Posterior vena cava (tissue), 2 donors: ENCODE data around the gene RAB38. TPM values are rescaled to one million over a fixed set of nuclear protein-coding genes. Genes with fewer than 3 reads are reported as not detected.

Source experiments
- DNase-seq: peaks from one replicate; pipeline ENCODE4 v3.0.0-alpha.2; 2020; ENCODE audit warnings: low spot score
- intact Hi-C, 2 donors: fragments of 100-400 bp; cut with DNase I; formaldehyde crosslinking; loops; one replicate each; pipeline versions ENCODE4 v1.14.1 to v1.14.2; 2022 to 2023
- total RNA-seq, 2 donors: library from RNA; stranded (reverse); fragmentation: NEBNext Ultra II Directional; extraction: Animal tissue kit (Norgen Biotek cat#: 25700); gene quantifications; one replicate each; pipeline ENCODE4 v1.2.1, GENCODE V29; 2021
- donor health status: DM: yes; HTN: yes; CAD: no.
- donor health status: DM: yes; HTN: yes; CAD: no.

The RAB38 gene
- total RNA-seq, 2 donors from 2014 or later = 0.86 to 0.97 TPM

DNA sequence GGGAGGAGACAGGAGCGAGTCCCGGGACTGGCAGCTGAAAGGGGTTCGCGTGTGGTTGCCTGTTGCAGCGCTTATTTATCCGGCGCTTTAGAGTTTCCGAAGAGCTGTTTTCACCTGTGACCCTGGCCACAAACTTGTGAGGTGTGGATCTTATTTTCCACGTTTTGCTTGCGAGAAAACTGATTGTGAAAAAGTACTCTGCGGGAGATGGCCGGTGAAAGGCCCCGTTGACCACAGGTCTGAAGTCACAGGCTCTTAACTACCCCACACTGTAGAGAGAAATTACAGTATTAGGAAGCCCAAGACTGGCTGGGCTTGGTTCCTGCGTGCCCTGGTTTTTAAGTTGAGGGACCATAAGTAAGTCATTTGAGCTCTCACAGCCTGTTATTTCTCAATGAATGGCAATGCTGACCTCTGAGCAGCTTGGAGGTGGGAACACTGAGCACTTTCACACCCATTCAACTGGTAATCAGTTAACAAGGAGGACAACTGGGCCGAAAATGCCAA, 379 bp upstream of the RAB38 start:
- DNase-seq = no peak
- intact Hi-C loops = loop anchor here in 1 of 2 donors (5.0 kb wide), 1 partner anchor 1258 kb away; no protein-coding TSS in a partner anchor

DNA sequence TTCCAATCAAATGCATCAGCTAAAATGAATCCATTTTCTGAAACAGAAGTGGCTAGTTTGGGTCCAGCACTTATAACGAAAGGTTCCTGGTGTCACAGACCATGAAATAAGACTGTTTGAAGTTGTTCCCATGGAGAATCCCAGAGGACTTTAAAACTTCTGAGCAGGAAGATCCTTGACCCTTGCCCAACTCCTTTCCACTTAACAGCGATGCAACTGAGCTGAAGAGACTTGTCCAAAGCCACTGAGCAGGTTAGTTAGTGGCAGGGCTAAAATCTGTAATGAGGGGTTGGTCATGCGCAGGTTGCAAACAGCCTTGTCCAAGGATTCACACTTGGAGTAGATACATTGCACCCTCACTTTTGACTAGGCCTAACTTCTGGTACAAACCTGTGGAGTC, 1.3 kb downstream of the RAB38 start:
- no peak for DNase-seq
- intact Hi-C loops = no loop called here

GRCh38 chr11:88171982-88172381, 3.3 kb downstream of the RAB38 start:
- no peak for DNase-seq
- intact Hi-C loops = no loop called here

GRCh38 chr11:88170673-88171072, 4.6 kb downstream of the RAB38 start:
- DNase-seq = no peak
- intact Hi-C loops = no loop called here

GRCh38 chr11:88169881-88170280, 5.4 kb downstream of the RAB38 start:
- intact Hi-C loops = no loop called here

DNA sequence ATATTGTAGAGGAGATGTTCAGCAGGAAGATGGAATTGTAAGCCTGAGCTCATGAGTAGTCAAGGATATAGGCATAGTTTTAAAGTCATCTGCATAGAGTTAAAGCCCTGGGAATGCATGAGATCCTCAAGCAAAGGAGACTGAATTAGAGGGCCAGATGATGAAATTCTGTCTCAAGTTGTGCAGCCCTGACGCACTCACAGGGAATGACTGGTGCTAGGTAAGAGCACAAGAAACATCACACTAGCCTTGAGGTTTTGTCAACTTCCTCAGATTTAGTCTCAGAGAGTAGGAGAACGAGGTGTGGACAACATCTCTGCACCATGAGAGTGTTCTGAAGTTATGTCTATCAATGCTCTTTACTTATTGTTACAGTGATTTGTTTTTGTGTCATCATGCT, 5.8 kb downstream of the RAB38 start:
- intact Hi-C loops = no loop called here
- DNase-seq = no peak

More at GRCh38 chr11:88169881-88170280, 5.4 kb downstream of the RAB38 start:
- DNase-seq = no peak

- no peak for DNase-seq
- intact Hi-C loops = no loop called here
Observed at GRCh38 chr11:88167853-88168252, 7.4 kb downstream of the RAB38 start.

GRCh38 chr11:88164806-88165585, 10.2 kb downstream of the RAB38 start:
- DNase-seq = no peak
- intact Hi-C loops = no loop called here

DNA sequence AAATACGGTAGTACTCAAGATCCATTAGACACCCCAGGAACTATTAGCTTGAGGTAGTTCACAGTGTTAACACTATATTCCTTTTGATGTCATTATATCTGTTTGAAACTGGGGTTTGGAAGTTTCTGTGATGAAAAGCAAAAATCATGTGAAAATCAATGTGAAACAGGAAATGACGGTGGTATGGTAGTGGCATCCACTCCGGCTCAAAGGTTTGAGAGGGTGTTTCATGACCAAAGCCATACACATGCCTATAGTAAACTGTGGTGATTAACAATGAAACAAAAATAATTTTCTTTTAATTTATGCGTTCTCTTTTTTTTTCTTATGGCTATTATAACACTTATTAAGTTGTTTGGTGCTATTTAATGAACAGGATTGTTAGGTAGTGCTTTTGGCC, 10.9 kb downstream of the RAB38 start:
- DNase-seq = no peak
- intact Hi-C loops = no loop called here

DNA sequence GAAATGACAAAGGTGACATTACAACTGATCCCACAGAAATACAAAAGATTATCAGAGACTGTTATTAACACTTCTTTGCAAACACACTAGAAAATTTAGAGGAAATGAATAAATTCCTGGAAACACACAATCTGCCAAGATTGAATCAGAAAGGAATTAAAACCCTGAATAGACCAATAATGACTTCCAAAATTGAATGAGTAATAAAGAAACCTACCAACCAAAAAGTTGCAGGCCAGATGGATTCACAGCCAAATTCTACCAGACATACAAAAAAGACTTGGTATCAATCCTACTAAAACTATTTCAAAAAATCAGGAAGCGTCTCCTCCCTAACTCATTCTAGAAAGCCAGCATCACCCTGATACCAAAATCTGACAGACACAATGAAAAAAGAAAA, 17.2 kb downstream of the RAB38 start:
- DNase-seq = no peak
- intact Hi-C loops = no loop called here

GRCh38 chr11:88157370-88157769, 17.9 kb downstream of the RAB38 start:
- intact Hi-C loops = no loop called here
- no peak for DNase-seq

DNA sequence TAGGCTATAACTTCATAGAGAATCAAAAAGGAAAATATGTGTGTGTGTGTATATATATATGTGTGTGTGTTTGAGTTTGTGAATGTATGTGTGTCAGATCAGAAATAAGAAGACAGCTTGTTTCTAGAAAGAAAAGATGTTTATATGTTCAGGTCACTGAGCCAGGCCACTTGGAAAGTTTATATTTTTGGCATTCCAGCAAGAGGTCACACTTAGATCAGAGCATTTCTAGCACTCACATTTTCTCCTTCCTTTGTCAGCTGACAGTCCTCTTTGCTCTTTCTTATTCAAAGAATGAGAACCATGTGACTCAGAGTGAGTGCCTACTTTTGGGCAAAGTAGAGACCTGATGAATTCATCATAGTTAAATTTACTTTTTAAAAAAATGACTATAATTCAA, 22.9 kb downstream of the RAB38 start:
- intact Hi-C loops = no loop called here
- no peak for DNase-seq

DNA sequence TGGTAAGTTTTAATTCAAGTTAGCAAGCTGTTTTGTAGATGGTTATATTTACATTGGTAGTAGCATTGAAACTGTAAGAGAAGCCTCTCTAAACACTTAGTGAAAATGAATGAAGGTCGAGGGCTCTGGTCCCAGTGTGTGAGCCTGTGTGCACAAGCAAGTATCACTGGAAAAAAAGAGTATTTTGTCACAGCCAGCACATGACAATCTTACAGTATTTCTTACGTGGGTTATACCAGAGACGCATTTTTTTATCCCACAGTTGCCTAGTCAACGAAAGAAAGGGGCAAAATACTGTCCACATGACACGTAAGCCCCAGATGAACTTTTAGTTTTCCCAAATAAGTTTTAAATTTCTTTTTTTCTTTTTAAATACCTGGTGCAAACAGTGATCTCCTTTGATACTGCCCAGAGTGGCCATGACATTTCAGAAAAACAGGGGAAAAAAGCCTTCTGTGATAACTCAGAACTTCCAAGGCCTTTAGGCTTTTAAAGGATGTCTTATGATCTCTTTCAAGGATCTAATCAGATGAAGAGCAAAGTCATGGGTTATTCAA, 23.5 kb downstream of the RAB38 start:
- no peak for DNase-seq
- intact Hi-C loops = no loop called here

GRCh38 chr11:88146106-88146505, 29.1 kb downstream of the RAB38 start:
- no peak for DNase-seq
- intact Hi-C loops = no loop called here

- intact Hi-C loops = no loop called here
- no peak for DNase-seq
Observed at GRCh38 chr11:88139865-88140264, 35.4 kb downstream of the RAB38 start.

- no peak for DNase-seq
- intact Hi-C loops = no loop called here
Observed at GRCh38 chr11:88131764-88132470, 43.3 kb downstream of the RAB38 start.

DNA sequence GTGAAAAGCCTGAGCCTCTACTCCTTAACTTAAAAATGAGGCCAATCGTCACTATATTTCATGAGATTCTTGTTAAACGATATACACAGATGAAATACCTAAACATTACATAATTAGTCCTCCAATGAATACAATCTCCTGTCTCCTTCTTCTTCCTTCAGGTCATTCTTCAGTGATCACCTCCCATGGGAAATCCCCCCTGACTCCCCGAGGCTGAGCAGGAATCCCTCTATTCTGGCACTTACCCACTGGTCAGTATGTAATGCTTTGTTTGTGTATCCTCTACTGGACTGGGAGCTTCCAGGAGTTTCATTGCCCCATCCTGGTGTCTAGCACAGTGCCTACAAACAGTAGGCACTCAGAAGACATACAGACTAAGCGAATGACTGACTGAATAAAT, 52.3 kb downstream of the RAB38 start:
- intact Hi-C loops = no loop called here

DNA sequence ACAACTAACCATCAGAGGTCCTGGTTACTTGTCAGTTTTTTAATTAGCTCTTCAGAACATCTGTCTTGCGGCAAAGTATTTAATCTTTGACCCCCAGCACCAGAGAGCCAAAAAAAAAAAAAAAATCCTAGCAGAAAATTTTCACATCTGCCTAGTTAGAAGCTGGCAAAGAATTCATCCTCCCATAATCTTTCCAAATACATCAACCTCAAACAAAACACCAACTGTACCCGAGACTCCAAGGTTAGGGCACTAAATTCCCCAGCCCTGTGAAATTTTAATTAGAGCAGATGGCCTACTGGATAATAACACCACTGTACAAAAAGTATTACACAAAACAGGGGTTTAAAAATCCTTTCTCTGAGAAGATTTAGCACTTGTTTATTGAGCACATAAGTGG, 55.7 kb downstream of the RAB38 start:
- intact Hi-C loops = no loop called here
- DNase-seq = no peak

More for the DNA sequence above, 52.3 kb downstream of the RAB38 start:
- no peak for DNase-seq

- intact Hi-C loops = no loop called here
- no peak for DNase-seq
Observed at GRCh38 chr11:88117281-88117858, 57.9 kb downstream of the RAB38 start.
